Stomach smooth muscle (tissue), 2 donors: ENCODE measurements around the gene KRT72.

Experiments used
- H3K27ac ChIP-seq: one replicate; pipeline ENCODE4 v1.7.0; 2013; ENCODE audit warnings: mild to moderate bottlenecking, low read length, inconsistent platforms
- H3K27me3 ChIP-seq, 2 donors: one replicate each; pipeline ENCODE4 v1.7.0; 2013; ENCODE audit warnings: low read length in 2 of 2; ENCODE audit not compliant: insufficient read depth in 2 of 2, control insufficient read depth in 1 of 2
- H3K36me3 ChIP-seq, 2 donors: one replicate each; pipeline ENCODE4 v1.7.0; 2013; ENCODE audit warnings: low read length in 2 of 2; ENCODE audit not compliant: control insufficient read depth in 2 of 2, insufficient read depth in 2 of 2
- H3K4me1 ChIP-seq: one replicate; pipeline ENCODE4 v1.7.0; 2013; ENCODE audit warnings: low read length; ENCODE audit not compliant: control insufficient read depth, insufficient read depth
- H3K4me3 ChIP-seq, 2 donors: one replicate each; pipeline ENCODE4 v1.7.0; 2013; ENCODE audit warnings: low read length in 2 of 2
- H3K9ac ChIP-seq, 2 donors: one replicate each; pipeline ENCODE4 v1.7.0; 2013; ENCODE audit warnings: low read length in 2 of 2, mild to moderate bottlenecking in 1 of 2
- H3K9me3 ChIP-seq, 2 donors: one replicate each; pipeline ENCODE4 v1.7.0; 2013; ENCODE audit warnings: low read length in 2 of 2; ENCODE audit not compliant: control insufficient read depth in 2 of 2
- donor health status: healthy.
- donor health status: Pancreatic carcinoma.

The KRT72 gene

DNA sequence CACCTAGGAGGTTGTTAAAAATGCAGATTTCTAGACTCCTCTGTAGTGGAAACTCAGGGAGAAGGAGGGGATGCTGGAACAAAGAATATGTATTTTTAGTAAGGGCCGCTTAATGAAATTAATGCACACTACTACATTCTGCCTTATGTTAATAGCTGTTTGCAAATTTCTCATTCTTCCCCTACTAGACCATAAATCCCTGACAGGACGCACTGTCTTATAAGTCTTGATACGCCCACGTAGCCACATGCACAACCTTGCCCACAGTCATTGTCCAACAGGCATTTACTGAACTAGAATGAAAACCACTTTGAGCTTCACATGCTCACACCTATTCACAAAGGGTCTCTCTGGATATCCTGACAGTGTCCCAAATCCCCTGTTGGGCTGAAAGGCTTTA, 40.2 kb upstream of the KRT72 start:
- Histone ChIP-seq H3K9me3 (no peaks in the 10 kb centered on the region), H3K4me3 (no peak overlapping the region), H3K27ac (no peak overlapping the region), H3K36me3 (no peaks in the 10 kb centered on the region), H3K4me1 (no peaks in the 10 kb centered on the region), H3K9ac (no peak overlapping the region), H3K27me3 (peaks cover 0 to 10% of the 10 kb centered on the region in 2 donors)

DNA sequence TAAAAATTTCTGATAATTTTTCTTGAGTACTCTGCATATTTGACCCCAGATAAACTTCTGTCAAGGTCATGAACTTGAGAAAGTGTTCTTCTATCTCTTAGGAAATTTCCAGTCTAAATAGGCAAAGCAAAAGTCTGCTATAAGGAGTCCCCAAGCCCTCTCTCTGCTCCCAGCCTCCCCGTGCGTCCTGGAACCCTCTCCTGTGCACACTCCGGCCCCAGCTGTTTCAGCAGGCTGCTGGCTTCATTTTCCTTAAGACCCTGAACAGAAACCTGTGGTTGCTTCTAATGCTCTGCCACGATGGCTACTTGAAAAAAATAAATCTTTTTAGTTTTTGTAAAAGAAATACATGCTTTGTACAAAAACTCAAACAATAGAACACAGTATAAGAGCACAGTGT, 36.0 kb upstream of the KRT72 start:
- H3K36me3 ChIP-seq = no peaks in the 10 kb centered on the region
- peaks cover 4% of the 10 kb centered on the region for H3K4me1 ChIP-seq
- H3K4me3 ChIP-seq = no peak overlapping the region
- H3K27me3 ChIP-seq = peaks cover 0 to 3% of the 10 kb centered on the region in 2 donors
- no peak overlapping the region for H3K27ac ChIP-seq
- H3K9me3 ChIP-seq = no peaks in the 10 kb centered on the region
- H3K9ac ChIP-seq = no peak overlapping the region

DNA sequence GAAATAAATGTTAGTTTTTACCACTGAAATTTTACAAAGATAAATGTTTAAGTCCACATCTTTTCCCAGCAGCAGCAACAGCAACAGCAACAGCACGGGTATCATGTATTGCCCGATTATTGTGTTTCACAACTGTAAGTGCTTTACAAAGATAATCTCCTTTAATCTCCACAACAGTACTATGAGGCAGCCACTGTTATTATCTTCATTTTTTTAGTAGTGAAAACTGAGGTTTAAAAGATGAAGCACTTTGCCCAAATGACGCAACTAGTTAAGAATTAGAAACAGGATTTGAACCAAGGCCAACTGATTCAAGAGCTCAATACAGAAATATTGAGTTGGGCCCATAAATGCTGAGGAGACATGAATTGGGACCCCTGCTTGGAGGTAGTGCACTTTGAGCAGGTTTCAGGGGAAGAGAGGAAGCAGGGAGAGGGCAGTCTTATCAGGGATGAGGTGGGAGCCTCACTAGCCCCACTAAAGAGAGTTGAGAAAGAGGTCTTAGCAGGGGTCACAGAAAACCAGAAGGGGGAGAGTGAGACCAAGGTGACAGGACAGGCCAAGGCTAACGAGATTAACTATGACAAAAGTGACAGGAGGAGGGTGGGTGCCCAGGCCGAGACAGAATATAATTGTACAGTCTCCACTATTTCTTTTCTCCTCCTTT, 35.5 kb upstream of the KRT72 start:
- no peak overlapping the region for H3K27ac ChIP-seq
- no peak overlapping the region for H3K9ac ChIP-seq
- H3K36me3 ChIP-seq = no peaks in the 10 kb centered on the region
- peaks cover 4% of the 10 kb centered on the region for H3K4me1 ChIP-seq
- no peaks in the 10 kb centered on the region for H3K9me3 ChIP-seq
- peaks cover 0 to 1% of the 10 kb centered on the region in 2 donors for H3K27me3 ChIP-seq
- H3K4me3 ChIP-seq = no peak overlapping the region

DNA sequence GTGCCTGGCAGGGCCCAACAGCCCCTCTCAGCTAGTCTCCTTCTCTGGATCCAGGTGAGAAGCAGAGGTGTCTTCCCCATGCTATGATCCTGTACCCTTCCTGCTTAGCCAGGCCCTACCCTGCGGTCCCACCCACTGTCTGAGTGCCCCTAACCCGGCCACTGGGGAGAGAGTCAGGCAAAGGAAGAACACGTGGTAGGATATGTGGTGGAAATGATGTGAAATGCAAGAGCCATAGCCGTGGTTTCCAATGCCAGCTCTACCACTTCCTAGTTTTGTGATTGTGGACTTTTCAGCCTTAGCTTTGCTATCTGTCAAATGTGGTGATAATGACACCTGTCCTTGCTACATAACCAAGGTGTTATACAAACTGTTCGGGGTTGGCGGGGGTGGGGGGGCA, 34.9 kb upstream of the KRT72 start:
- H3K9ac ChIP-seq = no peak overlapping the region
- H3K27ac ChIP-seq = no peak overlapping the region
- H3K27me3 ChIP-seq = no peaks in the 10 kb centered on the region
- peaks cover 4% of the 10 kb centered on the region for H3K4me1 ChIP-seq
- H3K9me3 ChIP-seq = no peaks in the 10 kb centered on the region
- H3K36me3 ChIP-seq = no peaks in the 10 kb centered on the region
- H3K4me3 ChIP-seq = no peak overlapping the region

DNA sequence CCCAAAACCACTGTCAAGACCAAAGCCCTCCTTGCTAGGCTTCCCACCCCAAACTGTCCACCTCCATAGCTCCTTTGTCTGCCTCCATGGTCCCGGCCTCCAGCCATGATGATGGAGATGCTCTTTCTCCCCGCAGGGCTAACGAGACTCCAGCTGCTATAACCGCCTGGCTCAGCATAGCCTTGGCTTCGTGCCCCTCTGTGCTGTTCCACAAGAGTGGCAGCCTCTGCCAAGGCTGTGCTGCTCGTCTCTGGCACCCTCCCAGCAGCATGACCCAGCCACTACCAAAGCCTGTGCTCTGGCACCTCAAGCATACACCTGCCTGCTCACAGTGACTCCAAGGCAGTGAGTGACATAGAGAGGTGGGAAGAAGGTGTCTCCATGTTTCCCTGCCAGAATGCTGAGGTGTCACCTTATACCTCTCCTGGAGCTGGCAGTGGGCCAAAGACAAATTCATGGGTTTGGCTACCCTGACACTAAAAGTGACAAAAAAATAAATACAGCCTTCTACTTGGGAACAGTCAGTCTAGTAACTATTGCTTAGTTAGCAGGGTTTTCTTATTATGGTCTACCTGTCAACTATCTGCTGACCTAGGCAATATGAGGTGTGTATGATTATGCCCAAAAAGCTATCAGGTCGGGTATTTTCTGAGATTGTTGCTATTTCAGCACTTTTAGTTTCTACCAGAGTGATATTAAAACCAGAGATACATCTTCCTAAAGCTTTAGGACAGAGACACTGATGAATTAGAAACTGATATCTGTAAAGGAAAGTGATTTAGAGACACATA, 33.2 kb upstream of the KRT72 start:
- H3K4me3 ChIP-seq = no peak overlapping the region
- H3K27me3 ChIP-seq = no peaks in the 10 kb centered on the region
- H3K36me3 ChIP-seq = no peaks in the 10 kb centered on the region
- peaks cover 4% of the 10 kb centered on the region for H3K4me1 ChIP-seq
- H3K27ac ChIP-seq = no peak overlapping the region
- H3K9ac ChIP-seq = no peak overlapping the region
- H3K9me3 ChIP-seq = no peaks in the 10 kb centered on the region

DNA sequence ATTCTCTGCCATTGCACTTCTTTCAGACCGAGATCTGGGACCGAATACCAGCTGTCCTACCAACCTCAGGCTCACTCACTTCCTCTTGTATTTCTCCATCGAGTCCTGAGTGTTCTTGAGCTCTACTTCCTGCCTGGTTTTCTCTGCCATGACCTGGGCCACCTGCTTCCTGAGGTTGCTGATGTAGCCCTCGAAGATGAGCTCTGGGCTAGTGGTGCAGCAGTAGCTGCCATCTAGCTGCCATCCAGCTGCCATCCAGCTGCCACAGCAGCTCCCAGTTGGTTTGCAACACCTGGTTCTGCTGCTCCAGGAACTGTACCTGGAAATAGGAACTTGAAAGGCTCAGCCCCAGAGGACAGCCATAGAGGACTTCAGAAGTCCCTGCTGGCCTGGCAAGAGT, 32.1 kb upstream of the KRT72 start:
- Histone ChIP-seq H3K27me3 (no peaks in the 10 kb centered on the region), H3K27ac (no peak overlapping the region), H3K4me1 (peaks cover 4% of the 10 kb centered on the region), H3K9ac (no peak overlapping the region), H3K36me3 (no peaks in the 10 kb centered on the region), H3K4me3 (no peak overlapping the region), H3K9me3 (no peaks in the 10 kb centered on the region)

DNA sequence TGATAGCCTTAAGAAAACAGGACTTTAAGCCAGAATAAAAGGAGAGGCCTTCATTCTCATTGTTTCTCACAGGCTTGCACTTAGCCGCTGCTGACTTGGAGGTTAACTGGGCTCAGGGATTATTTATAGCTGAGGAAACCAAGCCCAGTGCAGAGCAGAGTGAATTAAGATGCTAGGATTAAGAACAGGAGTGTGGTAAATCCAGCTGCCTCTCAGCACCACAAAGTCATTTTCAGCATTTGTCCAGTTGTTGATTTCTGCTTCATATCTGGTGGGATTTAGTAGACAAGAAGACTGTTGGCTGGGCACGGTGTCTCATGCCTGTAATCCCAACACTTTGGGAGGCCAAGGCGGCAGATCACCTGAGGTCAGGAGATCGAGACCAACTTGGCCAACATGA, 31.4 kb upstream of the KRT72 start:
- H3K4me1 ChIP-seq = peaks cover 4% of the 10 kb centered on the region
- no peaks in the 10 kb centered on the region for H3K9me3 ChIP-seq
- H3K27ac ChIP-seq = no peak overlapping the region
- no peak overlapping the region for H3K4me3 ChIP-seq
- no peak overlapping the region for H3K9ac ChIP-seq
- H3K36me3 ChIP-seq = no peaks in the 10 kb centered on the region
- H3K27me3 ChIP-seq = no peaks in the 10 kb centered on the region

DNA sequence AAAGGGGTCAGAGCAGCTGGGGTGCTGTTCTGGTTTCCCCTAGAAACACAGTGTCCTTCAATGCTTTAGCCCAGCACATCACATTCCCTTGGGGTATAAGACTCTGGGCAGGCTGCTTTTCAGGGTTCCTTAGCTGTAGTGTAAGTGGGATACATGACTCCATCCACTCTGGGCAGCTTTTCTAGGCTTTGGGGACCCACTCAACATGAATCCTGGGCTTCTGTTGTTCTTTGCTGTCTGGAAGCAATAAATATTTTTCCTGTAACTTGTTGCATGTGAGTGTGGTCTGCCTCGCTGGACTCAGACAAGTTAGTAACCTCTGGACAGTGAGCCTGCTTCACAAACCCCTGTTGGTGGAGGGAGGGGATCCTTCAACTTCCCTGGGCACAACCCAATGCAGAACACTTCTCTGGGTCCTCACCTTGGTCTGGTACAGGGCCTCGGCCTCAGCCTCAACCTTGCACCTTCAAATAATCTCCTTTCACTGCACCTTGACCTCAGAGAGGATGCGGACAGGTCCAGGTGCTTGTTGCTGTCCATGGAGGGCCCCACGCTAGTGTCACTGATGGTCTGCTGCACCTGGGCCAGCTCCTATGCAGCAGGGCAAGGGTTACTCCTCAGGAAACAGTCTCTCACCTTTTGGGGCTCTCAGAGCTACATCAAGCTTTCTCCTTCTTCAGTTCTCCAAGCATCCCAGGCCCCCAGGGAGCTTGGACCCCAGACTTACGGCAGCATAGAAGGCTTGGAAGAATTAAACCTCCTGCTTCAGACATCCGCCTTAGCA, 30.6 kb upstream of the KRT72 start:
- Histone ChIP-seq H3K27me3 (no peaks in the 10 kb centered on the region), H3K9me3 (no peaks in the 10 kb centered on the region), H3K4me3 (no peak overlapping the region)

DNA sequence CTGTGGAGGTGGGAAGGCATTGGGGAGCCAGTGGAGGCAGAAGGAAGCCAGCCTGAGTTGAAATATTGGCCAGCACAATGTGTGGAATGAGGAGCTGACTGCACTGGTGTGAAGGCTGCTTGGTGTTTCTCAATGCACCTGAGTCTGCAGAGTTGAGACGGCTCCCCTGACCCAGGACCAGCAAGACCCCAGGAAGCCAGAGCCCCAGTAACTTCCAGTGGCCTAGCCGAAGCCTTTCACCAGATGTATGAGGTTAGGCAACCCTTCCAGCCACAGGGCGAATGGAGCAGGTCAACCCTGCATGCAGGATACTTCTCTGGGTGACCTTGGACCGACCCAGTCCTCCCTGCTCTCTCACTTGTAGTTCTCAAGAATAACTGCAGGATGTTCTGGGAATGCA, 30.0 kb upstream of the KRT72 start:
- Histone ChIP-seq H3K9ac (no peak overlapping the region), H3K4me1 (peaks cover 4% of the 10 kb centered on the region), H3K27ac (no peak overlapping the region), H3K36me3 (no peaks in the 10 kb centered on the region), H3K4me3 (no peak overlapping the region), H3K27me3 (no peaks in the 10 kb centered on the region), H3K9me3 (no peaks in the 10 kb centered on the region)

More for the DNA sequence above, 30.6 kb upstream of the KRT72 start:
- Histone ChIP-seq H3K36me3 (no peaks in the 10 kb centered on the region), H3K9ac (no peak overlapping the region), H3K4me1 (peaks cover 4% of the 10 kb centered on the region), H3K27ac (no peak overlapping the region)

DNA sequence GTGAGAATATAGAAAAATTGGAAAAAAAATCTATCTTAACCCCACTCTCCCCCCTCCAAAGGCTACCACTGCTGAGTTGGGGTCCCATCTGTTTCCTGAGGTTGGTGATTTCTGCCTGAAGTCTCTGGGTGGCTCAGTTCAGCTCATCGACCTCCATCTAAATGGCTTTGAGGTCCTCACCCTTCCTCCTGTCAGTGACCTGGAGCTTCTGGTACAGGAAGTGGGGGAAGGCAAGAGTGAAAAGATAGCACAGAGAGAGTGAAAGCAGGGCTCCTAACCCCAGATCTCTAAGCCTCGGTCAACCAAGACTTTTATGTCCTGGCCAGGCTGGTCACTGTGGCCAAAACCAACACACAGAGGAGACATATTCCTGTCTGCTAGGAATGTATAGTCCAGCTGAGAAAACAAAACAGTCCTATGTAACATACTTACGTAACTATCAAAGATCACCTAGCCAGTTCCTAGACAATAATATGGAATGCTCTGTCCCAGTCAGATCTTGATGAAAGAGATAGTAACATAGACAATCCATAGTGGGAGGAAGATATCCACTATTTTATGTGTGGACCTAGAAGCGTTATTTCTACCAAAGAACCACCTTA, 29.4 kb upstream of the KRT72 start:
- no peak overlapping the region for H3K9ac ChIP-seq
- no peaks in the 10 kb centered on the region for H3K9me3 ChIP-seq
- no peaks in the 10 kb centered on the region for H3K36me3 ChIP-seq
- no peak overlapping the region for H3K4me3 ChIP-seq
- H3K27ac ChIP-seq = no peak overlapping the region
- H3K4me1 ChIP-seq = peaks cover 4% of the 10 kb centered on the region
- H3K27me3 ChIP-seq = no peaks in the 10 kb centered on the region
